ENCODE data around the gene EPB41L2.

The EPB41L2 gene

DNA sequence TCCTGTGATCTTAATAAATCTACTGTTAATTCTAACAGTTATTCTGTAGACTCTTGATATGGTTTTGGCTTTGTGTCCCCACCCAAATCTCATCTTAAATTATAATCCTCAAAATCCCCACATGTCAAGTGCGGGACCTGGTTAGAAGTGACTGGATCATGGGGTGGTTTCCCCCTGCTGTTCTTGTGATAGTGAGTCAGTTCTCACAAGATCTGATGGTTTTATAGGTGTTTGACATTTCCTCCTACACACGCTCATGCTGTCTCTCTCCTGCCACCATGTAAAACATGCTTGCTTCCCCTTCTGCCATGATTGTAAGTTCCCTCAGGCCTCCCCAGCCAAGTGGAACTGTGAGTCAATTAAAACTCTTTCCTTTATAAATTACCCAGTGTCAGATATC lies 10.5 kb upstream of the EPB41L2 start:
- H3K4me3 ChIP-seq (ENCODE audit: control insufficient read depth, low read depth, low read length): no peak overlapping the region
- TF ChIP-seq, protein P1, sequence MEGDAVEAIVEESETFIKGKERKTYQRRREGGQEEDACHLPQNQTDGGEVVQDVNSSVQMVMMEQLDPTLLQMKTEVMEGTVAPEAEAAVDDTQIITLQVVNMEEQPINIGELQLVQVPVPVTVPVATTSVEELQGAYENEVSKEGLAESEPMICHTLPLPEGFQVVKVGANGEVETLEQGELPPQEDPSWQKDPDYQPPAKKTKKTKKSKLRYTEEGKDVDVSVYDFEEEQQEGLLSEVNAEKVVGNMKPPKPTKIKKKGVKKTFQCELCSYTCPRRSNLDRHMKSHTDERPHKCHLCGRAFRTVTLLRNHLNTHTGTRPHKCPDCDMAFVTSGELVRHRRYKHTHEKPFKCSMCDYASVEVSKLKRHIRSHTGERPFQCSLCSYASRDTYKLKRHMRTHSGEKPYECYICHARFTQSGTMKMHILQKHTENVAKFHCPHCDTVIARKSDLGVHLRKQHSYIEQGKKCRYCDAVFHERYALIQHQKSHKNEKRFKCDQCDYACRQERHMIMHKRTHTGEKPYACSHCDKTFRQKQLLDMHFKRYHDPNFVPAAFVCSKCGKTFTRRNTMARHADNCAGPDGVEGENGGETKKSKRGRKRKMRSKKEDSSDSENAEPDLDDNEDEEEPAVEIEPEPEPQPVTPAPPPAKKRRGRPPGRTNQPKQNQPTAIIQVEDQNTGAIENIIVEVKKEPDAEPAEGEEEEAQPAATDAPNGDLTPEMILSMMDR (conservative IDR thresholded peaks at IDR 0.05; ENCODE audit: control insufficient read depth, insufficient read depth, low read depth, low read length): no peak
- DNase-seq (ENCODE audit: low read depth): no peak

DNA sequence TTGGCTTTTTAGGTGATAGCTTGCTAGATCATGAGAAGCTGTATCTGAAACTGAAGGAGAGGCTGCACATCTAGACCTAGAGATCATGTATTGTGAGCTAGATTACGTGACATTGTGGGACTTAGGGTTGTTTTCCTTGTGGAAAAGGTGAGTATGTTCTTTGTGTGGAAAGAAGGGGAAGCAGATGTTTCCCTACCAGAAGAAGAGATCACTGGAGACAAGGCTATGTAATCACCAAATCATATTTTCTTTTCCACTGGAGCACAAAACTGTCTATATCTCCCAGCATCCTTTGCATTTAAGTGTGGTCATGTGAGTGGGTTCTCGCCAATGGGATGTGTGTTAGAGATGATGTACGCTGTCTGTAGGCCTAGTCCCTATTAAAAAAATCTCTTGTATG lies 7.0 kb upstream of the EPB41L2 start:
- no peak overlapping the region for H3K4me3 ChIP-seq (ENCODE audit: control insufficient read depth, low read depth, low read length)
- DNase-seq (ENCODE audit: low read depth): no peak
- TF ChIP-seq, protein P1 (conservative IDR thresholded peaks at IDR 0.05; ENCODE audit: control insufficient read depth, insufficient read depth, low read depth, low read length): no peak

DNA sequence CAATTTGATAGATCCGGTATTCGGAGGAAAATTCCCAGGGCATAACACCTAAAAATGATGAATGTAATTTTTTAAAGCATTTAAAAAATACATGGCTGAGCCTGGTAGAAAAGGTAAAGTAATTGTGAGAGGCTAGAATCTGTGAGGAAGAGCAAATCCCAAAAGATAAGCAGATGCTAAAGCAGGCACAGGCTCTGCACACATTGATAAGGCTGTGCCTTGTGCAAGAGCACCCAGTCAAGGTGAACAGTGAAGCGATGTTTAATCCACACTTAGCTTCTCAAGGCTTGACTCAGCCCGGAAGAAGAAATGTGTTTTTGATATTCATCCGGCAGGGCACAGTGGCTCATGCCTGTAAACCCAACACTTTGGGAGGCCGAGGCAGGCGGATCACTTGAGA lies 5.1 kb upstream of the EPB41L2 start:
- H3K4me3 ChIP-seq (ENCODE audit: control insufficient read depth, low read depth, low read length): no peak overlapping the region
- TF ChIP-seq, protein P1 (conservative IDR thresholded peaks at IDR 0.05; ENCODE audit: control insufficient read depth, insufficient read depth, low read depth, low read length): no peak
- DNase-seq (ENCODE audit: low read depth): no peak

DNA sequence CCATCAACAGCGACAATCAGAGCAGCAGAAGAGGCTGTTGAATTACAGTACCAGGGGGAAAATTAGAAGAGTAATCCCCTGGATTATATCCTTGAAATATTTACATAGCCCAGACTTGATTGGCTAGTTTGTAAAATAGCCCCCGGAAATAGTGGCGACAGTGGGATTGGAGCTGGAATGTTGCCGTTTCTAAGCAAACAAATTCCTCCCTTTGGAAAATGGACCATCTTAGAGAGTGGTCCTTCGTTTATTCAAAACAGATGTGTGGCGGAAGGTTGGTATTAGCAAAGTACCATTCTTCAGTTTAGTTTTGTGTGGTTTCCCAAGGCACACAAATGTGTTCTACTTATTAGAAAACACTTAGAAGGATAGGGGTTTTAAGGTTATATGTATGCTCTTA lies 4.5 kb upstream of the EPB41L2 start:
- TF ChIP-seq, protein P1 (conservative IDR thresholded peaks at IDR 0.05; ENCODE audit: control insufficient read depth, insufficient read depth, low read depth, low read length): no peak
- H3K4me3 ChIP-seq (ENCODE audit: control insufficient read depth, low read depth, low read length): no peak overlapping the region
- no peak for DNase-seq (ENCODE audit: low read depth)

DNA sequence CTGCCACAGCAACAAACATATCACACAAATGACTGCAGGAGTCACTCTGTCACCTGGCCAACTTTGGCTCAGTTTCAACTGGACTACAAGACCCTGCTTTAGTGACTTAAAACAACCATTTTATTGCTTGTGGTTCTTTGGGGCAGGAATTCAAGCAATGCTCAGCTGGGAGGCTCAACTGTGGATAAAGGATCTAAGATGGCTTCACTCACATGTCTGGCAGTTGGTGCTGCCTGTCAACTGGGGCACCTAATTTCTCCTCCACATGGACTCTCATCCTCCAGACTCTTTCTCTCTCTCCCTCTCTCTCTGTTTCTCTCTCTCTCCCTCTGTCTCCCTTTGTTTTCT lies 2.8 kb upstream of the EPB41L2 start:
- no peak for DNase-seq (ENCODE audit: low read depth)
- TF ChIP-seq, protein P1 (conservative IDR thresholded peaks at IDR 0.05; ENCODE audit: control insufficient read depth, insufficient read depth, low read depth, low read length): no peak
- H3K4me3 ChIP-seq (ENCODE audit: control insufficient read depth, low read depth, low read length): no peak overlapping the region

DNA sequence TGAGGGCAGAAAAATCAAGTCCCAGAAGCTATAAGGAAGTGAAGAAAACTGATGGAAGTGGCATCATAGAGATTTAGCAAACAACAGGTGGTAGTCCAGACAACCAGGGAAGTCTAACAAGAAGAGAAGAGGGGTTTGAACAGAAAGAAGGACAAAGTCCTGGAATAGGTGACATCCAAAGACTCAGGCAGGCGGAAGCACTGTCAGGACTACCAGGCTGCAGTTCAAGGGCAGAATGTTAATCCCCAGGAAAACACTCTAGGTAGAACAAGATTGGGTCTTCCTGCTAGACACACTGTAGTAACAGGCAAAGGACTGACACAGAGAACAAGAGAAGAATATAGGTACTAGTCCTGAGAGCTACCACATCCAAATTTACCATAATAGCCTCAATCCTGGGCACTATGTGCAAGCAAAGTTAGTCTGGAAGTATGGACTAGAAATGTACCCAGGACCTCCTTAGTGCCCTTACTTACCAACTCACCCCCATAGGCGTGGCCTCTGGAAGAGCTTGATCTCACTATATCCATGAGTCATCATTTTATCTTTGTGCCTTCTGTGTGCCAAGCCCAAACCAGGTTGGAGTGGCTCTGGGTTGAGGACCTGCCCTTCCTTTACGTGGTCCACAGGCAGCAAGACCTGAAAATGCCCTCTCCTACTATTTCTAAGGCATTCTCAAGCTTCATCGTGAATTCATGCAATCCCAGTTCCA lies 2.2 kb upstream of the EPB41L2 start:
- TF ChIP-seq, protein P1 (conservative IDR thresholded peaks at IDR 0.05; ENCODE audit: control insufficient read depth, insufficient read depth, low read depth, low read length): no peak
- no peak for DNase-seq (ENCODE audit: low read depth)
- H3K4me3 ChIP-seq (ENCODE audit: control insufficient read depth, low read depth, low read length): no peak overlapping the region

Data from fibroblast of mammary gland (primary cell).